ENCODE data around the gene MRNIP.

Gene MRNIP

DNA sequence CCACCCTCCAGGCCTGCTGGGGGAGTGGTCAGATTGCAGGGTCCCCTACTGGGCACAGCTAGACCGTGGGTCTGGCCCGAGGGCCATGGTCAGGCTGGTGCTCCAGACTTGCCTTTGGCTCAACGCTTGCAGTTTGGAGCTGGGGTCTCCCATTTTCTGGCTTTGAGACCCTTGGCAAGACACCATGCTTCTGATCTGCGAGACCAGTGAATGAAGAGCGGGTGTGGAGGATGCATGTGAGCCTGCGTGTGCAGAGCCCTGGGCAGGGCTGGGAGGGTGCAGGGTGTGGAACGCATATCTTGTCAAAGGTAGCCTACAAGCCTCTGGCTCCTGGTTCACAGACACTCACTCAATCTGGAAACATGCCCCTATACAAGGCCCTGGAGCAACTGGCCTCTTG lies 6.1 kb upstream of the MRNIP start:
- H3F3A ChIP-seq (ENCODE audit: insufficient read depth, low read length): peaks cover 3% of the 10 kb centered on the region; the same call in 1 of the 2 replicates
- peaks cover 54% of the 10 kb centered on the region for H3K36me3 ChIP-seq (ENCODE audit: insufficient read depth, low read length)
- no peak overlapping the region for H3K4me2 ChIP-seq (ENCODE audit: low read length)
- H3K4me3 ChIP-seq (ENCODE audit: low read depth, low read length, poor library complexity, severe bottlenecking): no peak overlapping the region
- H3K9me2 ChIP-seq (ENCODE audit: low read depth, low read length): no peaks in the 10 kb centered on the region
- H3K27me3 ChIP-seq (ENCODE audit: insufficient read depth, low read length): no peaks in the 10 kb centered on the region
- no peaks in the 10 kb centered on the region for H3K79me2 ChIP-seq (ENCODE audit: insufficient read depth, low read length)
- H3K9ac ChIP-seq (ENCODE audit: low read length): no peak overlapping the region
- no peaks in the 10 kb centered on the region for H3K9me3 ChIP-seq (ENCODE audit: low read length)
- H2AFZ ChIP-seq (ENCODE audit: low read length): no peak overlapping the region
- H3K4me1 ChIP-seq (ENCODE audit: insufficient read depth, low read length, severe bottlenecking): peaks cover 14% of the 10 kb centered on the region
- H3K27ac ChIP-seq (ENCODE audit: low read depth, low read length, poor library complexity, severe bottlenecking): no peak overlapping the region
- TF ChIP-seq, protein P1, sequence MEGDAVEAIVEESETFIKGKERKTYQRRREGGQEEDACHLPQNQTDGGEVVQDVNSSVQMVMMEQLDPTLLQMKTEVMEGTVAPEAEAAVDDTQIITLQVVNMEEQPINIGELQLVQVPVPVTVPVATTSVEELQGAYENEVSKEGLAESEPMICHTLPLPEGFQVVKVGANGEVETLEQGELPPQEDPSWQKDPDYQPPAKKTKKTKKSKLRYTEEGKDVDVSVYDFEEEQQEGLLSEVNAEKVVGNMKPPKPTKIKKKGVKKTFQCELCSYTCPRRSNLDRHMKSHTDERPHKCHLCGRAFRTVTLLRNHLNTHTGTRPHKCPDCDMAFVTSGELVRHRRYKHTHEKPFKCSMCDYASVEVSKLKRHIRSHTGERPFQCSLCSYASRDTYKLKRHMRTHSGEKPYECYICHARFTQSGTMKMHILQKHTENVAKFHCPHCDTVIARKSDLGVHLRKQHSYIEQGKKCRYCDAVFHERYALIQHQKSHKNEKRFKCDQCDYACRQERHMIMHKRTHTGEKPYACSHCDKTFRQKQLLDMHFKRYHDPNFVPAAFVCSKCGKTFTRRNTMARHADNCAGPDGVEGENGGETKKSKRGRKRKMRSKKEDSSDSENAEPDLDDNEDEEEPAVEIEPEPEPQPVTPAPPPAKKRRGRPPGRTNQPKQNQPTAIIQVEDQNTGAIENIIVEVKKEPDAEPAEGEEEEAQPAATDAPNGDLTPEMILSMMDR (IDR thresholded peaks at IDR 0.05; ENCODE audit: low read length): no peak
- TF ChIP-seq EZH2 (IDR thresholded peaks at IDR 0.05; ENCODE audit: borderline replicate concordance, low read length): no peak
- no peaks in the 10 kb centered on the region for H4K20me1 ChIP-seq (ENCODE audit: insufficient read depth, low read length)

DNA sequence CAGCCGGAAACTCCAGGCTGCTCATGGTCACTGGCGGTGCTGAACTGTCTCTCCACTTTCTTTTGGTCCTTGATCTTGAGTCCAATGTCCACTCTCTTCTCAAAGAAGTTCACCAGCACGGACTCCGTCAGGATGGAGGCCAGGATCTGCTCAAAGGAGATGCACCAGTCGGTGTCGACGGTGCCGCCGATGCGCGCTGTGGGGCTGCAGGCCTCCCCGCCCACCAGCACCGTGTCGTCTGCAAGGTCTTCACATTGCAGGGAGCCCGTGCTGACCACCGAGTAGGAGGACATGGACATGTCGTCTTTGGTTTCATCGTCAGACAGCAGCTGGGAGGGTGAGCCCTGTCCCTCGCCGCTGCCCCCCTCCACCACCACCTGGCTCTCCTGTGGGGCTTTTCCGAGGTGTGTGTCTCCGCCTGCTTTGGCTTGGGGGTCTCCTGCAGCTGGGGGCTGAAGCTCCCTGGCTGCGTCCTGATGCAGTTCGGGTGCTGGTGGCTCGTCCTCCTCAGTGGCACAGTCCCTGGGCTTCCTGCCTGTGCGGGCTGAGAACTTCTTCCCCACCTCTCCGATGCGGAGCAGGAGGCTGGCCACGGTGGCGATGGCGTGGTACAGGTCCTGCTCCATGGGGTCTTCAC lies 5.0 kb upstream of the MRNIP start:
- H2AFZ ChIP-seq (ENCODE audit: low read length): no peak overlapping the region

DNA sequence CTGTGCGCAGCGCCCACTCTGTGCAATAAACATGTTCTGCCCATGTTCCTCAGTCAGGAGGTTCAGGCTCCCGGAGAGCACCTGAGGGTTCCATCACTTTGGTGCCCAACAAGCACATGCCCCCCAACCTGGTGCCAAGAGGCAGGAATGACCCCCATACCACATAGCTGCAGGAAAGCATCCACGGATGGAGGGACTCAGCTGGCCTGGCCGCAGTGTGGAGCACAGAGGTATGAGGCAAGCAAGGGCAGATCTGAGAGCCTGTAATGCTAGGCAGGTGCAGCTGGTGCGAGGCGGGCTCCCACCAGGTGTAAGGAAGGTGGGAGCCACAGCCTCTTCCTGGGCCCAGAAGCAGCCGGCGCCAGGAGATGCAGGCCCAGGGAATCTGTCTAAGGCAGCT lies 4.3 kb upstream of the MRNIP start:
- H3K4me3 ChIP-seq (ENCODE audit: low read depth, low read length, poor library complexity, severe bottlenecking): no peak overlapping the region
- peaks cover 3% of the 10 kb centered on the region; the same call in 1 of the 2 replicates for H3F3A ChIP-seq (ENCODE audit: insufficient read depth, low read length)
- no peak overlapping the region for H3K4me2 ChIP-seq (ENCODE audit: low read length)
- TF ChIP-seq, protein P1 (IDR thresholded peaks at IDR 0.05; ENCODE audit: low read length): no peak
- TF ChIP-seq EZH2 (IDR thresholded peaks at IDR 0.05; ENCODE audit: borderline replicate concordance, low read length): no peak
- H3K9me2 ChIP-seq (ENCODE audit: low read depth, low read length): no peaks in the 10 kb centered on the region
- no peaks in the 10 kb centered on the region for H3K79me2 ChIP-seq (ENCODE audit: insufficient read depth, low read length)
- H3K9me3 ChIP-seq (ENCODE audit: low read length): no peaks in the 10 kb centered on the region
- no peak overlapping the region for H3K9ac ChIP-seq (ENCODE audit: low read length)
- no peak overlapping the region for H3K27ac ChIP-seq (ENCODE audit: low read depth, low read length, poor library complexity, severe bottlenecking)
- H4K20me1 ChIP-seq (ENCODE audit: insufficient read depth, low read length): no peaks in the 10 kb centered on the region
- H2AFZ ChIP-seq (ENCODE audit: low read length): no peak overlapping the region
- peaks cover 21% of the 10 kb centered on the region for H3K4me1 ChIP-seq (ENCODE audit: insufficient read depth, low read length, severe bottlenecking)
- peaks cover 46% of the 10 kb centered on the region for H3K36me3 ChIP-seq (ENCODE audit: insufficient read depth, low read length)
- H3K27me3 ChIP-seq (ENCODE audit: insufficient read depth, low read length): no peaks in the 10 kb centered on the region

More for the DNA sequence above, 5.0 kb upstream of the MRNIP start:
- Histone ChIP-seq H3K27me3 (ENCODE audit: insufficient read depth, low read length) (no peaks in the 10 kb centered on the region), H3K4me2 (ENCODE audit: low read length) (no peak overlapping the region), H4K20me1 (ENCODE audit: insufficient read depth, low read length) (no peaks in the 10 kb centered on the region), H3K4me3 (ENCODE audit: low read depth, low read length, poor library complexity, severe bottlenecking) (no peak overlapping the region), H3K9me2 (ENCODE audit: low read depth, low read length) (no peaks in the 10 kb centered on the region), H3K9me3 (ENCODE audit: low read length) (no peaks in the 10 kb centered on the region), H3K4me1 (ENCODE audit: insufficient read depth, low read length, severe bottlenecking) (peaks cover 21% of the 10 kb centered on the region), H3K27ac (ENCODE audit: low read depth, low read length, poor library complexity, severe bottlenecking) (no peak overlapping the region), H3K9ac (ENCODE audit: low read length) (no peak overlapping the region), H3K79me2 (ENCODE audit: insufficient read depth, low read length) (no peaks in the 10 kb centered on the region), H3K36me3 (ENCODE audit: insufficient read depth, low read length) (peaks cover 51% of the 10 kb centered on the region), H3F3A (ENCODE audit: insufficient read depth, low read length) (peaks cover 3% of the 10 kb centered on the region; the same call in 1 of the 2 replicates)
- no peak for TF ChIP-seq EZH2 (IDR thresholded peaks at IDR 0.05; ENCODE audit: borderline replicate concordance, low read length)
- TF ChIP-seq, protein P1 (IDR thresholded peaks at IDR 0.05; ENCODE audit: low read length): no peak

Measured in OCI-LY1 (cell line).